Measurements from ENCODE around the gene NELFE.
"Not testable (repeated sequence)": the region's sequence is repeated elsewhere in the genome, so short reads cannot be mapped to it uniquely, and the experiment has no call there.

NELFE gene

DNA sequence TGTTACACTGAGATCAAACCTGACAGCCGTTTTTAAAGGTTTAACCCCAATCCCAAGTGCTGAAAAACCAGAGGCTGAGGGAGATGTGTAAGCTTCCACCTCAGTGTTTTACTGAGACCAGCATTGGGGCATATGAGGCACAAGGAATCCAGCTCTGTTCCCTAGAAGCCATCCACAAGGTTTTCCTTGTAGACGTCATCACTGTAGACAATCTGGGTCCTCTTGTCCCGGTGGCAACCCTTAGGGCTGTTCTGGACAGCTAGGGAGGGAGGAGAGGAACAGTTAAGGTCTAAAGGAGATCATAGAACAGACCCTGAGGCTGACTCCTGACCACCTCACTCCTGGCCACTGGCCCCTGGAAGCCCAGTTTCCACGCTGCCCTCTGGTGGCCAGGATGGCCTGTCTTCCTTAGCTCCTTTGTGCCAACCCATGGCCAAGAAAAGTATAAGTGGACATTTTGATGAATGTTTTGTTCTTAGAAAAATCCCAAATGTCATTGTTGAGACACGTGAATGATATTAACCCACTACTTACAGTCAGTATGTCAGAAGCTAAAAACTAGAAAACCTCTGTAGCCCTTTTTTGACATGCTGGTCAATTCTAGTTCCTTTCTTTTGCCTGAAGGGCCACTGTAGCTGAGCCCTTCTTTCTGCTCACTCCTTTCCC is 6.5 kb downstream of the NELFE start:
- DNase-seq (ENCODE audit: insufficient read length, low spot score) (no peak), FAIRE-seq (peak; percentile 51)

DNA sequence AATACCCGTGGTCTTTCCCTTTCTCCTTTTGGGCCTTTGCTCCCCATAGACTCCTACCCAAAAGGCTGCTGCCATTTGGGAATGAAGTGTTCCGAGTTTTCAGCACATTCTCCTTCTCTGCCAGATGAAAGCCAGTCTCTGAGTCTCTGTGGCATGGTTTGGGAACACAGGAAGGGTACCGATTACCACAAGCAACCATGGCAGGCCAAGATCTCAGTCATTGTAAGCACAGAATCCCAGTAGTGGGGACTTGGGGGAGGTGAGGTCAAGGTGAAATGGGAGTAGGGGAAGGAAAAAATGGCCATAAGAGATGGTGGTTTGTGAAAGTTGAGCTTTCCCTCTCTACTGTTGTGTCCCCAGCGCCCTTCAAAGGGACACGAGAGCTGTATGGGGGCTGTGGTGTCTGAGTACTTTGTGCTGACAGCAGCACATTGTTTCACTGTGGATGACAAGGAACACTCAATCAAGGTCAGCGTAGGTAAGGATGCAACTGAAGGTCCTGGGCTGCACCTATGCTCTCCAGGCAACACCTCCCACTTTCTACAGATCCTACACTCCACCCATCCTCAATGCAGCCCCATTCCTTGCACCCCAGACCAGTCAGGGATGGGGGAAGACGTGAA is 8.7 kb downstream of the NELFE start:
- DNase-seq (ENCODE audit: insufficient read length, low spot score) (no peak), FAIRE-seq (no peak)

DNA sequence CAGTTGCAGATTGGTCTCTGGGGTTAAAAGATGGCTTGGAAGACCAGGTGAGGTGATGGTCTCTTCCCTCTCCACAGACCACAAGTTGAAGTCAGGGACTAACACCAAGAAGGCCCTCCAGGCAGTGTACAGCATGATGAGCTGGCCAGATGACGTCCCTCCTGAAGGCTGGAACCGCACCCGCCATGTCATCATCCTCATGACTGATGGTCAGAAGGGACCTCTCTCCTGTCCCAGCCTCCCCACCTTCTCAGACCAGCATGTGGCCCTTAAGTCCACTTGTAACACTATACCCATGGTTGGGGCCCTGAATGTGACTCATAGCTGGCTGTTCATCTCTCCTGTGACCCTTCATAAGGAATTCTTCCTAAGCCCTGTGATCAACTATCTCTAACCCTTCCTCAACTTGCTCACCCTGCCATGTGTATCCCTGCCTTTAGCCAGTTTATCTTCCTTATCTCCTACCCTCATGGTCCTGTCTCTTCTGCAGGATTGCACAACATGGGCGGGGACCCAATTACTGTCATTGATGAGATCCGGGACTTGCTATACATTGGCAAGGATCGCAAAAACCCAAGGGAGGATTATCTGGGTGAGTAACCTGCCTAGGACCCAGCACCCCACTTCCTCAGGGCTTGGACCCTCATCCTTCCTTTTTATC is 9.9 kb downstream of the NELFE start:
- FAIRE-seq = no peak
- DNase-seq (ENCODE audit: insufficient read length, low spot score) = no peak

DNA sequence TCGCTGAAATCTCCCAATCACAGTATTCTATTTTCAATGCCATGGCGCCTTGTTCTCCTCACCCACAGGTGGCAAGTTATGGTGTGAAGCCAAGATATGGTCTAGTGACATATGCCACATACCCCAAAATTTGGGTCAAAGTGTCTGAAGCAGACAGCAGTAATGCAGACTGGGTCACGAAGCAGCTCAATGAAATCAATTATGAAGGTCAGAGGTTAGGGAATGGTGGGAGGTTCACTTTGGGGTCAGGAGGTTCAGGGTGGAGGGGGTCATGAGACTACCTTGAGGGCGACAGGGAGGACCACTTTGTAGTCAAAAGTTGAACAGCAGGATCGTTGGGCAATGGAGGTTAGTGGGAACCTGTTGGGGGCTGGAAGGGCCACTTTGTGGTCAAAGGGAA is 10.5 kb downstream of the NELFE start:
- FAIRE-seq (no peak), DNase-seq (ENCODE audit: insufficient read length, low spot score) (no peak)

DNA sequence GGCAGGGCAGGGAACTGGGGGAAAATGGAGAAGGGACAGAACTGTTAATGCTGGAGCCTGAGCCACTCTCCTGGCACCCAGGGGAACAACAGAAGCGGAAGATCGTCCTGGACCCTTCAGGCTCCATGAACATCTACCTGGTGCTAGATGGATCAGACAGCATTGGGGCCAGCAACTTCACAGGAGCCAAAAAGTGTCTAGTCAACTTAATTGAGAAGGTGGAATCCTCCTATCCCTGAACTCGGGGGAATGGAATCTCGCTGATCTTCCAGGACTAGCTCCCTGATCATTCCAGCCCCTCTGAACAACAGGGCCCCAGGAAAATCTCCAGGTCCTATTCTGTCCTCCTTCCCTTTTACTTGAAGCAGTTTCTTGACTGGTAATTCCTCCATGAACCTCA is 10.9 kb downstream of the NELFE start:
- DNase-seq (ENCODE audit: insufficient read length, low spot score) = no peak
- no peak for FAIRE-seq

DNA sequence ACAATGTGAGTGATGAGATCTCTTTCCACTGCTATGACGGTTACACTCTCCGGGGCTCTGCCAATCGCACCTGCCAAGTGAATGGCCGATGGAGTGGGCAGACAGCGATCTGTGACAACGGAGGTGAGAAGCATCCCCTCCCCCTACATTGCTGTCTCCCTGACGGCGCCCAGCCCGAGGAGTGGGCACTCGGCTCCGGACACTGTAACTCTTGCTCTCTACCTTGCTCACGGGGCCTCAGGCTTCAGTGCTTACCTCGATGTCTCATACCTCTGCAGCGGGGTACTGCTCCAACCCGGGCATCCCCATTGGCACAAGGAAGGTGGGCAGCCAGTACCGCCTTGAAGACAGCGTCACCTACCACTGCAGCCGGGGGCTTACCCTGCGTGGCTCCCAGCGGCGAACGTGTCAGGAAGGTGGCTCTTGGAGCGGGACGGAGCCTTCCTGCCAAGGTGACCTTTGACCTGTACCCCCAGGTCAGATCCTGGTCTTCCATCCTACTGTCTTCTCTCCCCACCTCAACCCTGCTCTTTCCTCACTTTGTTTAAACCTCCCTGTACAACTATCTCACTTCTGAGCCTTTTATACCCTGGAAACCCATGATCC is 11.6 kb downstream of the NELFE start:
- DNase-seq (ENCODE audit: insufficient read length, low spot score) (no peak), FAIRE-seq (no peak)

DNA sequence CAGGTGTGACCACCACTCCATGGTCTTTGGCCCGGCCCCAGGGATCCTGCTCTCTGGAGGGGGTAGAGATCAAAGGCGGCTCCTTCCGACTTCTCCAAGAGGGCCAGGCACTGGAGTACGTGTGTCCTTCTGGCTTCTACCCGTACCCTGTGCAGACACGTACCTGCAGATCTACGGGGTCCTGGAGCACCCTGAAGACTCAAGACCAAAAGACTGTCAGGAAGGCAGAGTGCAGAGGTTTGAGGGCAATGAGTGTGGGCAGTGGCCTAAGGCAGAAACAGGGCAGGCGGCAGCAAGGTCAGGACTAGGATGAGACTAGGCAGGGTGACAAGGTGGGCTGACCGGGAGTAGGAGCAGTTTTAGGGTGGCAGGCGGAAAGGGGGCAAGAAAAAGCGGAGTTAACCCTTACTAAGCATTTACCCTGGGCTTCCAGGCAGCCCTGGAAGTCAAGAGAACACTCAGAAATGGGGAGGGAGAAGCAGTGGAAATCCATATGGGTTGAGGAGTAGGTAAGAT is 12.3 kb downstream of the NELFE start:
- DNase-seq (ENCODE audit: insufficient read length, low spot score) (no peak), FAIRE-seq (no peak)

DNA sequence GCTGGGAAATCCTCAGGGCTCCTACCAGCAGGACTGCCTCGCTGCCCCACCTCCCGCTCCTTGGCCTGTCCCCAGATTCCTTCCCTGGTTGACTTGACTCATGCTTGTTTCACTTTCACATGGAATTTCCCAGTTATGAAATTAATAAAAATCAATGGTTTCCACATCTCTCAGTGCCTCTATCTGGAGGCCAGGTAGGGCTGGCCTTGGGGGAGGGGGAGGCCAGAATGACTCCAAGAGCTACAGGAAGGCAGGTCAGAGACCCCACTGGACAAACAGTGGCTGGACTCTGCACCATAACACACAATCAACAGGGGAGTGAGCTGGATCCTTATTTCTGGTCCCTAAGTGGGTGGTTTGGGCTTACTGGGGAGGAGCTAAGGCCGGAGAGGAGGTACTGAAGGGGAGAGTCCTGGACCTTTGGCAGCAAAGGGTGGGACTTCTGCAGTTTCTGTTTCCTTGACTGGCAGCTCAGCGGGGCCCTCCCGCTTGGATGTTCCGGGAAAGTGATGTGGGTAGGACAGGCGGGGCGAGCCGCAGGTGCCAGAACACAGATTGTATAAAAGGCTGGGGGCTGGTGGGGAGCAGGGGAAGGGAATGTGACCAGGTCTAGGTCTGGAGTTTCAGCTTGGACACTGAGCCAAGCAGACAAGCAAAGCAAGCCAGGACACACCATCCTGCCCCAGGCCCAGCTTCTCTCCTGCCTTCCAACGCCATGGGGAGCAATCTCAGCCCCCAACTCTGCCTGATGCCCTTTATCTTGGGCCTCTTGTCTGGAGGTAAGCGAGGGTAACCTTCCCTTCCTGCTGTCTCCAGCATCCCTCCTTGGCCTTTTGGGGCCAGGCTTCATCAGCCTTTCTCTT is 13.0 kb downstream of the NELFE start, which contains the start of gene CFB:
TSS of gene CFB (plus strand) at position 589 of the 863 bp plus-strand sequence. CDS start at position 716, 127 bp downstream.
- FAIRE-seq (no peak), DNase-seq (ENCODE audit: insufficient read length, low spot score) (no peak)

DNA sequence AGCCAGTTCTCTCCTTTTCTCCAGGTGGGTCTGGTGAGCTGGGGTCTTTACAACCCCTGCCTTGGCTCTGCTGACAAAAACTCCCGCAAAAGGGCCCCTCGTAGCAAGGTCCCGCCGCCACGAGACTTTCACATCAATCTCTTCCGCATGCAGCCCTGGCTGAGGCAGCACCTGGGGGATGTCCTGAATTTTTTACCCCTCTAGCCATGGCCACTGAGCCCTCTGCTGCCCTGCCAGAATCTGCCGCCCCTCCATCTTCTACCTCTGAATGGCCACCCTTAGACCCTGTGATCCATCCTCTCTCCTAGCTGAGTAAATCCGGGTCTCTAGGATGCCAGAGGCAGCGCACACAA is 13.6 kb downstream of the NELFE start:
- FAIRE-seq (no peak), DNase-seq (ENCODE audit: insufficient read length, low spot score) (no peak)

DNA sequence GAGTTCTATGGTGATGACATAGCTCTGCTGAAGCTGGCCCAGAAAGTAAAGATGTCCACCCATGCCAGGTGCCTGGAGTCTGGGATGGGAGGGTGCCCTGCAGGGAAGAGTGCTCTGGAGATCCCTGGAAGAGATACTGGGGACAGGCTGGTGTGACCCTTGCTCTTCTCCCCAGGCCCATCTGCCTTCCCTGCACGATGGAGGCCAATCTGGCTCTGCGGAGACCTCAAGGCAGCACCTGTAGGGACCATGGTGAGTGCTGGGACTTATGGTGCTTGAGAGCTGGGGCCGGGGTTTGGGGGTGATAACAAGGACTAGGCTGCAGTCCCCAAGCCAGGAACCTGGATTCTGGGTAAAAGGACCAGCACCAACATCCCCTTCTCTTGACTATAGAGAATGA is 15.0 kb downstream of the NELFE start:
- no peak for DNase-seq (ENCODE audit: insufficient read length, low spot score)
- FAIRE-seq = no peak

DNA sequence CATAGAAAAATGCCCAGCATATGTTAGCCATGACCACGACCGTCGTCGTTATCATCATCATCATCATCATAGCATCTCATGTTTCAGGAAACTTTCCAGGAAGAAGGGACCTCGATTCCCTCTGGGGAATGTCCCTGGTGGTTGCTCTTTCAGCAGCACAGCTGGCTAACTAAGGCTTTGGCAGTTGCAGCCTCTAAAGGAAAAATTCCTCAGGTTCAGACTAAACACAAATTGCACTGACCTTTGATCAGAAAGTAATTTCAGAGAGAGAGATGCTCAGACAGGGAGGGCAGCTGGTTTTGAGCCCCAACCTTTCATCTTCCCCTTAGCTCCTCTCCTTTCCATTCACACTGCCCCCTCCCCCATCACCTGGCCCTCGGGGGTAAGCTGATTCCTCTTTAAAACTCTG is 18.5 kb downstream of the NELFE start:
- DNase-seq (ENCODE audit: insufficient read length, low spot score) = no peak
- no peak for FAIRE-seq

DNA sequence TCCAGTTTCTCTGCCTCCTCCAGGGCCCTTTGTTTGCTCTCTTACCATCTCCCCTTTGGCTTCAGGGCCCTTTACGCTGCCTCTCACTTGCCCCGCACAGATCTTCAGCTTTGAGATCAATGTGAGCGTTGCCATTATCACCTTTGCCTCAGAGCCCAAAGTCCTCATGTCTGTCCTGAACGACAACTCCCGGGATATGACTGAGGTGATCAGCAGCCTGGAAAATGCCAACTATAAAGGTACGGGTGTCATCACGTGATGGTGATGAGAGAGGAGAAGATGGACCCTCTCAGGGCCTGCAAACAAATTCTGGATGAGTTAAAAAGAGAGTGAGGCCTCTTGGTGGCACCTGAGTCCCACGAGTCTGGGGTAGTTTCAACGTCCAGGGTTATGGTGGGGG is 22.9 kb downstream of the NELFE start:
- no peak for FAIRE-seq

DNA sequence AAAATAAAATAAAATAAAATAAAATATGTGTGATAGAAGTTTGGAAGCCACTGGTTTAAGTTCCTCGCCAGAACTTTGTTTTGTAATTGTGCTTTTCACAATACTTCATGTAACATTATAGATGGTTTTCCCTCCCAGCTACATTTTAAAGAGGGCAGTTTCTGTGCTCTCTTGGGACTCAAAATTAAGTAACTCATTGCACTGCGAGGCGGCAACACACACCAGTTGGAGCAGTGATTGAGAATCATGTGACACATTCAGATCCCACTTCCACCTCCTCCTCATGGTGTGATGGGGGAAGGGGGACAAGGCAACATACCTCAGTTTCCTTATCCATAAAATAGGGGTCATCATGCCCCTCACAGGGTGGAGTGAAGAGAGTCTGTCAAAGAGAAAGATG is 23.8 kb downstream of the NELFE start:
- no peak for FAIRE-seq
- DNase-seq (ENCODE audit: insufficient read length, low spot score) = no peak

More for the DNA sequence above, 22.9 kb downstream of the NELFE start:
- no peak for DNase-seq (ENCODE audit: insufficient read length, low spot score)

DNA sequence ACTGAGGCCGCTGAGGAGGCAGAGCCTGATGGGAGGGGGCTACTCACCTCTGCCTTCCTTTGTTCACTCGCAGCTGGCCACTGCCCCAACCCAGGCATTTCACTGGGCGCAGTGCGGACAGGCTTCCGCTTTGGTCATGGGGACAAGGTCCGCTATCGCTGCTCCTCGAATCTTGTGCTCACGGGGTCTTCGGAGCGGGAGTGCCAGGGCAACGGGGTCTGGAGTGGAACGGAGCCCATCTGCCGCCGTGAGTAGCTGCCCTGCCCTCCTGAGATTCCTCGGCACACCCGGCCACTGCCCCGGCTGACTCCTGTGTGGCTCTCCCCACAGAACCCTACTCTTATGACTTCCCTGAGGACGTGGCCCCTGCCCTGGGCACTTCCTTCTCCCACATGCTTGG is 25.2 kb downstream of the NELFE start:
- DNase-seq (ENCODE audit: insufficient read length, low spot score) (no peak), FAIRE-seq (no peak)

DNA sequence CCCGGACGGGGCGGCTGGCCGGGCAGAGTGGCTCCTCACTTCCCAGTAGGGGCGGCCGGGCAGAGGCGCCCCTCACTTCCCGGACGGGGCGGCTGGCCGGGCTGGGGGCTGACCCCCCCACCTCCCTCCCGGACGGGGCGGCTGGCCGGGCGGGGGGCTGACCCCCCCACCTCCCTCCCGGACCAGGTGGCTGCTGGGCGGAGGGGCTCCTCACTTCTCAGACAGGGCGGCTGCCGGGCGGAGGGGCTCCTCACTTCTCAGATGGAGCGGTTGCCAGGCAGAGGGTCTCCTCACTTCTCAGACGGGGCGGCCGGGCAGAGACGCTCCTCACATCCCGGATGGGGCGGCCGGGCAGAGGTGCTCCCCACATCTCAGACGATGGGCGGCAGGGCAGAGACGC is 26.6 kb downstream of the NELFE start:
- DNase-seq (ENCODE audit: insufficient read length, low spot score); FAIRE-seq: not testable (repeated sequence)

DNA sequence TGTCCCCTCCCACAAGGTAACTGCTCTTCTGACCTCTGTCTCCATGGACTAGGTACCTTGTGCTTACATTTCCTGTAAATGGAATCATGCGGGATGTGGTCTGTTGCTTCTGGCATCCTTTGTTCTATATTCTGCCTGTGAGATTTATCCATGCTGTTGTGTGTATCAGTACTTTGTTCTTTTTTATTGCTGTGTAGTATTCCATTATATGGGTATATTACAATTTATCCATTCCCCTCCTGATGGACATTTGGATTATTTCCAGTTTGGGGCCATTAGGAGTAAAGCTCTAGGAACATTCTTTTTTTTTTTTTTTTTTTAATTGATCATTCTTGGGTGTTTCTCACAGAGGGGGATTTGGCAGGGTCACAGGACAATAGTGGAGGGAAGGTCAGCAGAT is 27.8 kb downstream of the NELFE start:
- DNase-seq (ENCODE audit: insufficient read length, low spot score) = no peak
- no peak for FAIRE-seq

DNA sequence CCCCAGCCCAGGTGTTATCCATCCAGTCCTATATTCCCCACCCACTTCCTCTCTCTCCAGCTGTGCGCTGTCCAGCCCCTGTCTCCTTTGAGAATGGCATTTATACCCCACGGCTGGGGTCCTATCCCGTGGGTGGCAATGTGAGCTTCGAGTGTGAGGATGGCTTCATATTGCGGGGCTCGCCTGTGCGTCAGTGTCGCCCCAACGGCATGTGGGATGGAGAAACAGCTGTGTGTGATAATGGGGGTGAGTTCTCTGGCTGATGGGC is 30.2 kb downstream of the NELFE start:
- no peak for DNase-seq (ENCODE audit: insufficient read length, low spot score)
- FAIRE-seq = no peak

DNA sequence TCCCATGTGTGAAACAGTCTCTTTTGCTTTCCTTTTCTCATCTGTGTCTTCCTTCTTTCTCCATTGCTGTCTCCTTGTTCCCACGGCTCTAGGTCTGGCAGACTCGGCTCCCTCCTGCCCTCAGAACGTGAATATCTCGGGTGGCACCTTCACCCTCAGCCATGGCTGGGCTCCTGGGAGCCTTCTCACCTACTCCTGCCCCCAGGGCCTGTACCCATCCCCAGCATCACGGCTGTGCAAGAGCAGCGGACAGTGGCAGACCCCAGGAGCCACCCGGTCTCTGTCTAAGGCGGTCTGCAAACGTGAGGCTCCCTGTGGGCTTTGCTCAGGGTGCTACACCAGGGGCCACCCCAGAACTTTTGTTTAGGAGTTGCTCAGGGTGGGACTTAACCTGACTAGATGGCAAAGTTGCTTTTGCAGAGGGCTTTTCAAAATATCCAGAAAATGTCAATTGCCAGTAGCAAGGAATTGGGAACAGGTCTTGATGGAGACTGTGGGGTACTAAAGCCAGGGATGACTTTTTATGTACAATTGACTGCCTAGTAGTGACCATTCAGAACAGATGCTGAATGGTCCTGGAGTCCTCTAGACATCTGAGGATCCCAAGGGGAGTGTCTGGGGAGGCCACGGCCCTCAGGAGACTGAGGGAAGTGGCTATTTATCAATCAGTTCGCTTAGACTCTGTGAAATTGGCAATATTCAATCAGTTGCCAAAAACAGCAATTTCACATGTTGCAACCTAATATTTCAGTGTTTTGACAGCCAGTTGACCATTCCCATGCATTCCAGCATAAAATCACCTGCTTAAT is 30.7 kb downstream of the NELFE start:
- FAIRE-seq = no peak
- no peak for DNase-seq (ENCODE audit: insufficient read length, low spot score)

DNA sequence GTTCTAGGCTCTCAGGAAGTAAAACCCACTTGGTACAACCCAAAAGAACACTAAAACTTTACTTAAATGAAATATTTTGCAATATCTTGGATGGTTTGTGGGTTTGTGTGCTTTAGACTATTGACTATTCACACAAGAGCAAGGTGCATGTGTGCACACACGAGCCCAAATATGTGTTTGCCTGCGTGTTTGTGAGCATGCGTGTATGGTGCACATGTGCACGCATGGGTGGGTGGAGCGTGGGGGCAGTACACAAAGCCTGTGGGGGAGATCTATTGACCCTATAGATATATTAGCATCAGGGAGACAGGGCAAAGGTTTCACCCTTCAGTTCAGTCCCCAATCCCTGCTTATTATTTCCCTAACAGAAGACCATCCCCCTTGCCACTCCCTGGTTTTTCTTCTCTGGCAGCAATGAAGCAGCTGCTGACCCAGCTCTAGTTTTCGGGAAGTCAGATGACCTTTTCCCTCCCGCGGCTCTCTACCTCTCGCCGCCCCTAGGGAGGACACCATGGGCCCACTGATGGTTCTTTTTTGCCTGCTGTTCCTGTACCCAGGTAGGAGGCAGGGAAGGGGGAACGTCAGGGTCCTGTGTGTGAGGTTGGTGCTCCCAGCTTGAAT is 31.4 kb downstream of the NELFE start, which contains the start of gene C2:
TSS of gene C2 (plus strand) at position 476 of the 621 bp plus-strand sequence. CDS start at position 512, 36 bp downstream.
- no peak for FAIRE-seq

More for the DNA sequence above, 31.4 kb downstream of the NELFE start, which contains the start of gene C2:
- no peak for DNase-seq (ENCODE audit: insufficient read length, low spot score)
